Neural crest cell (in vitro differentiated cells): ENCODE measurements around the gene LCE6A. TPM values are rescaled to one million over a fixed set of nuclear protein-coding genes. Genes with fewer than 3 reads are reported as not detected.

Experiments
- DNase-seq: peaks from one replicate; pipeline ENCODE4 v3.0.0; 2021; ENCODE audit warnings: low read depth, mixed read lengths, low spot score
- H3K27ac Mint-ChIP-seq: one replicate; pipeline ENCODE4 v1.8.0; 2021; ENCODE audit warnings: mild to moderate bottlenecking, mixed read lengths; ENCODE audit not compliant: unreplicated experiment
- H3K27me3 Mint-ChIP-seq: 2 replicates; pipeline ENCODE4 v1.8.0; 2021; ENCODE audit warnings: low read depth, mild to moderate bottlenecking, mixed read lengths
- H3K36me3 Mint-ChIP-seq: 2 replicates; pipeline ENCODE4 v1.8.0; 2021; ENCODE audit warnings: low read depth, mild to moderate bottlenecking, mixed read lengths
- H3K4me1 Mint-ChIP-seq: 2 replicates; pipeline ENCODE4 v1.8.0; 2021; ENCODE audit warnings: mixed read lengths
- H3K4me3 Mint-ChIP-seq: one replicate; pipeline ENCODE4 v1.8.0; 2021; ENCODE audit warnings: mild to moderate bottlenecking, mixed read lengths
- H3K9me3 Mint-ChIP-seq: 2 replicates; pipeline ENCODE4 v1.8.0; 2021; ENCODE audit warnings: mixed read lengths
- CTCF ChIP-seq: fragments of 200-600 bp; sonication (generic); conservative IDR thresholded peaks from 2 replicates; pipeline ENCODE4 v1.5.0; 2021; ENCODE audit warnings: antibody characterized with exemption, mild to moderate bottlenecking
- total RNA-seq: library from RNA; stranded (reverse); gene quantifications from 2 replicates; pipeline ENCODE4 v1.2.1, GENCODE V29; 2021

LCE6A gene
- total RNA-seq, 1 donor from 2014 or later: not detected

- no peaks in the 10 kb centered on the region for H3K36me3 Mint-ChIP-seq
- H3K27me3 Mint-ChIP-seq: no peaks in the 10 kb centered on the region
- H3K27ac Mint-ChIP-seq: no peak overlapping the region
- no peak for TF ChIP-seq CTCF
- H3K4me3 Mint-ChIP-seq: no peak overlapping the region
- H3K9me3 Mint-ChIP-seq: peaks cover 16% of the 10 kb centered on the region
- no peak for DNase-seq
- H3K4me1 Mint-ChIP-seq: no peaks in the 10 kb centered on the region
Measured at GRCh38 chr1:152836870-152837269, 5.8 kb upstream of the LCE6A start.

GRCh38 chr1:152855661-152856060 is 13.0 kb downstream of the LCE6A start:
- DNase-seq: no peak
- no peaks in the 10 kb centered on the region for H3K27me3 Mint-ChIP-seq
- no peak overlapping the region for H3K27ac Mint-ChIP-seq
- H3K4me1 Mint-ChIP-seq: no peaks in the 10 kb centered on the region
- H3K9me3 Mint-ChIP-seq: peaks cover 30% of the 10 kb centered on the region
- H3K36me3 Mint-ChIP-seq: no peaks in the 10 kb centered on the region
- H3K4me3 Mint-ChIP-seq: no peak overlapping the region
- no peak for TF ChIP-seq CTCF

GRCh38 chr1:152858062-152858461 is 15.4 kb downstream of the LCE6A start:
- no peak for TF ChIP-seq CTCF
- no peaks in the 10 kb centered on the region for H3K36me3 Mint-ChIP-seq

GRCh38 chr1:152859696-152860095 is 17.0 kb downstream of the LCE6A start, which contains the start of gene LCE7A:
LCE7A (plus strand) TSS chr1:152859996; CDS start chr1:152860698, 702 bp downstream.
- Mint-ChIP-seq H3K27me3 (no peaks in the 10 kb centered on the region), H3K36me3 (no peaks in the 10 kb centered on the region), H3K4me3 (no peak within 1 kb of the TSS), H3K9me3 (peaks cover 21% of the 10 kb centered on the region), H3K27ac (no peak within 1 kb of the TSS), H3K4me1 (no peaks in the 10 kb centered on the region)
- no peak for DNase-seq
- TF ChIP-seq CTCF: no peak

More at GRCh38 chr1:152858062-152858461, 15.4 kb downstream of the LCE6A start:
- no peak overlapping the region for H3K27ac Mint-ChIP-seq
- H3K9me3 Mint-ChIP-seq: peaks cover 28% of the 10 kb centered on the region
- H3K4me3 Mint-ChIP-seq: no peak overlapping the region
- no peak for DNase-seq
- no peaks in the 10 kb centered on the region for H3K27me3 Mint-ChIP-seq
- no peaks in the 10 kb centered on the region for H3K4me1 Mint-ChIP-seq

GRCh38 chr1:152860129-152860528 is 17.5 kb downstream of the LCE6A start:
- H3K27me3 Mint-ChIP-seq: no peaks in the 10 kb centered on the region
- H3K4me1 Mint-ChIP-seq: no peaks in the 10 kb centered on the region
- H3K9me3 Mint-ChIP-seq: peaks cover 18% of the 10 kb centered on the region
- DNase-seq: no peak
- H3K36me3 Mint-ChIP-seq: no peaks in the 10 kb centered on the region
- H3K27ac Mint-ChIP-seq: no peak overlapping the region
- no peak overlapping the region for H3K4me3 Mint-ChIP-seq
- TF ChIP-seq CTCF: no peak

- H3K27ac Mint-ChIP-seq: no peak overlapping the region
- H3K27me3 Mint-ChIP-seq: no peaks in the 10 kb centered on the region
- peaks cover 15% of the 10 kb centered on the region for H3K9me3 Mint-ChIP-seq
- no peak for TF ChIP-seq CTCF
- DNase-seq: no peak
- H3K4me1 Mint-ChIP-seq: no peaks in the 10 kb centered on the region
- H3K36me3 Mint-ChIP-seq: no peaks in the 10 kb centered on the region
- no peak overlapping the region for H3K4me3 Mint-ChIP-seq
Measured at GRCh38 chr1:152861374-152861773, 18.7 kb downstream of the LCE6A start.
